Brain microvascular endothelial cell (primary cell): ENCODE data around the gene TCAF1.
"Not testable (repeated sequence)": the region's sequence is repeated elsewhere in the genome, so short reads cannot be mapped to it uniquely, and the experiment has no call there.

Experiments
- DNase-seq: peaks from one replicate; pipeline ENCODE4 v3.0.0-alpha.2; 2020
- H3K27ac ChIP-seq: fragments of 250-450 bp; sonication (Bioruptor Pico); 2 replicates; pipeline ENCODE4 v1.5.1; 2020; ENCODE audit warnings: mild to moderate bottlenecking, moderate library complexity
- H3K27me3 ChIP-seq: fragments of 250-450 bp; sonication (Bioruptor Pico); replicated peaks from 2 replicates; pipeline ENCODE4 v1.5.1; 2020; ENCODE audit warnings: mild to moderate bottlenecking
- H3K36me3 ChIP-seq: fragments of 250-450 bp; sonication (Bioruptor Pico); replicated peaks from 2 replicates; pipeline ENCODE4 v1.5.1; 2020; ENCODE audit warnings: mild to moderate bottlenecking
- H3K4me3 ChIP-seq: 2 replicates; pipeline ENCODE4 v1.5.1; 2011; ENCODE audit warnings: low read depth, mild to moderate bottlenecking, control low read depth, low read length, moderate library complexity
- CTCF ChIP-seq: IDR thresholded peaks from 2 replicates; pipeline ENCODE4 v1.5.1; 2011; ENCODE audit warnings: low read depth, mild to moderate bottlenecking, moderate library complexity, low read length, control low read depth, inconsistent platforms; ENCODE audit errors: missing control alignments
- in situ Hi-C: cut with HindIII; loops from 2 replicates; pipeline ENCODE4 v1.10.0; 2017; ENCODE audit warnings: low sequenced_read_pairs, low pct_ligation_motif_present

The TCAF1 gene

GRCh38 chr7:143837223-143837622, 64.8 kb downstream of the TCAF1 start:
- H3K36me3 ChIP-seq, H3K27ac ChIP-seq, H3K27me3 ChIP-seq, H3K4me3 ChIP-seq, in situ Hi-C loops: not testable (repeated sequence)
- peak; percentile 46 for TF ChIP-seq CTCF
- DNase-seq = peak; percentile 83

GRCh38 chr7:143836622-143837021, 65.4 kb downstream of the TCAF1 start:
- in situ Hi-C loops, H3K27ac ChIP-seq: not testable (repeated sequence)

GRCh38 chr7:143836088-143836487, 65.9 kb downstream of the TCAF1 start:
- H3K4me3 ChIP-seq, H3K36me3 ChIP-seq, H3K27ac ChIP-seq, H3K27me3 ChIP-seq, DNase-seq, in situ Hi-C loops: not testable (repeated sequence)

More at GRCh38 chr7:143836622-143837021, 65.4 kb downstream of the TCAF1 start:
- H3K36me3 ChIP-seq, H3K27me3 ChIP-seq: not testable (repeated sequence)
- DNase-seq = peak; percentile 91
- peak overlapping the region; percentile 50 for H3K4me3 ChIP-seq

- DNase-seq = not testable (repeated sequence)
Observed at GRCh38 chr7:143826578-143826977, 75.4 kb downstream of the TCAF1 start.

GRCh38 chr7:143824295-143825135, 77.5 kb downstream of the TCAF1 start:
- H3K27me3 ChIP-seq, in situ Hi-C loops, H3K36me3 ChIP-seq, H3K4me3 ChIP-seq, DNase-seq, H3K27ac ChIP-seq: not testable (repeated sequence)

More at GRCh38 chr7:143826578-143826977, 75.4 kb downstream of the TCAF1 start:
- H3K27ac ChIP-seq, H3K36me3 ChIP-seq, H3K4me3 ChIP-seq, H3K27me3 ChIP-seq, in situ Hi-C loops: not testable (repeated sequence)

- H3K36me3 ChIP-seq, H3K27me3 ChIP-seq, H3K4me3 ChIP-seq, DNase-seq, H3K27ac ChIP-seq, in situ Hi-C loops: not testable (repeated sequence)
Observed at GRCh38 chr7:143823634-143824294, 78.2 kb downstream of the TCAF1 start.

GRCh38 chr7:143821392-143822277, 80.3 kb downstream of the TCAF1 start:
- DNase-seq, in situ Hi-C loops, H3K4me3 ChIP-seq, H3K27me3 ChIP-seq, H3K36me3 ChIP-seq, H3K27ac ChIP-seq: not testable (repeated sequence)

- in situ Hi-C loops, H3K27me3 ChIP-seq: not testable (repeated sequence)
Observed at GRCh38 chr7:143817873-143818272, 84.1 kb downstream of the TCAF1 start.

GRCh38 chr7:143816471-143817133, 85.4 kb downstream of the TCAF1 start:
- H3K27ac ChIP-seq, DNase-seq, H3K27me3 ChIP-seq, in situ Hi-C loops, H3K36me3 ChIP-seq, H3K4me3 ChIP-seq: not testable (repeated sequence)

More at GRCh38 chr7:143817873-143818272, 84.1 kb downstream of the TCAF1 start:
- H3K27ac ChIP-seq, H3K36me3 ChIP-seq, DNase-seq, H3K4me3 ChIP-seq: not testable (repeated sequence)

- DNase-seq, in situ Hi-C loops, H3K4me3 ChIP-seq, H3K36me3 ChIP-seq, H3K27ac ChIP-seq, H3K27me3 ChIP-seq: not testable (repeated sequence)
Observed at GRCh38 chr7:143810639-143811038, 91.3 kb downstream of the TCAF1 start.

- H3K4me3 ChIP-seq, H3K36me3 ChIP-seq, H3K27me3 ChIP-seq, in situ Hi-C loops, H3K27ac ChIP-seq: not testable (repeated sequence)
- DNase-seq = peak; percentile 80
Observed at GRCh38 chr7:143806664-143807071, 95.3 kb downstream of the TCAF1 start.
